DND-41 (cell line): Measurements from ENCODE around the gene CACUL1.
"Not testable (repeated sequence)": the region's sequence is repeated elsewhere in the genome, so short reads cannot be mapped to it uniquely, and the experiment has no call there.

ENCODE experiments used
- CTCF ChIP-seq: IDR thresholded peaks from 2 replicates; pipeline ENCODE4 v1.5.1; 2012; ENCODE audit warnings: borderline replicate concordance, low read length, moderate library complexity, mild to moderate bottlenecking; ENCODE audit not compliant: poor library complexity, severe bottlenecking; ENCODE audit errors: extremely low read depth
- EZH2 ChIP-seq: IDR thresholded peaks from 3 replicates; pipeline ENCODE4 v1.6.1; 2012; ENCODE audit warnings: borderline replicate concordance, low read depth, mild to moderate bottlenecking, moderate library complexity, low read length, inconsistent platforms; ENCODE audit not compliant: severe bottlenecking

GRCh38 chr10:118744346-118744918 lies 10.3 kb downstream of the CACUL1 start:
- not testable (repeated sequence) for TF ChIP-seq CTCF, EZH2
